Fibroblast of skin of abdomen (primary cell): ENCODE data around the gene SPIB.
"Not testable (repeated sequence)": the region's sequence is repeated elsewhere in the genome, so short reads cannot be mapped to it uniquely, and the experiment has no call there.

Experiments
- DNase-seq: peaks from one replicate; pipeline ENCODE4 v3.0.0-alpha.2; 2013

SPIB gene

DNA sequence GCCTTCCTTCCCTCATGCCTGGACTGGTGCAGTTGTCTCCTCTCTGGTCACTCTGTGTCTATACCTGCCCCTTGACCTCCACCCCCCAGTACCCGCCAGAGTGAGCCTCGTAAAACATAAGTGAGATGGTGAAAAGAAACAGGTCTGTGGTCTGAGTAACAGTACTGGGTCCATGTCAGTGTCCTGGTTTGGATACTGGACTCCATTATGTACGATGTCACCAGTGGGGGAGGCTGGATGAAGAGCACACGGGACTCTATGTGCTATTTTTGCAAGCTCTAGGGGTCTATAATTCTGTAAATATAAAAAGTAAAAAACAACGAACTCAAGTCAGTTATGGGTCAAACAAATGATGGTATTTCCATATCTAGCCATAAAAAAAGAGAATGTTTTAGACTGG, 28.3 kb downstream of the SPIB start:
- DNase-seq: no peak

DNA sequence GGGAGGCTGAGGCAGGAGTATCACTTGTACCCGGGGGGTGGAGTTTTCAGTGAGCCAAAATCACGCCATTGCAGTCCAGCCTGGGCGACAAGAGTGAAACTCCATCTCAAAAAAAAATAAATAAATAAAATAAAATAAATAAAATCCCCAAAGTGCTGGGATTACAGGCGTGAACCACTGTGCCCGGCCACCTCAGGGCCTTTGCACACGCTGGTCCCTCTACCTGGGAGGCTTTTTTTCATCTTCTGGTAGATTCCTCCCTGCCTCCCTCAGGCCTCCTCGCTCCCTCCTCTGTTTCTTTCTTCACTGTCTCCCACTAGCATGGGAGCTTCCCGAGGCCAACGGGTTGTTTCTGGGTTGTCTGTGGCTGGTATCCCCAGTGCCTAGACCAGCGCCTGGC, 29.0 kb downstream of the SPIB start:
- DNase-seq: no peak

DNA sequence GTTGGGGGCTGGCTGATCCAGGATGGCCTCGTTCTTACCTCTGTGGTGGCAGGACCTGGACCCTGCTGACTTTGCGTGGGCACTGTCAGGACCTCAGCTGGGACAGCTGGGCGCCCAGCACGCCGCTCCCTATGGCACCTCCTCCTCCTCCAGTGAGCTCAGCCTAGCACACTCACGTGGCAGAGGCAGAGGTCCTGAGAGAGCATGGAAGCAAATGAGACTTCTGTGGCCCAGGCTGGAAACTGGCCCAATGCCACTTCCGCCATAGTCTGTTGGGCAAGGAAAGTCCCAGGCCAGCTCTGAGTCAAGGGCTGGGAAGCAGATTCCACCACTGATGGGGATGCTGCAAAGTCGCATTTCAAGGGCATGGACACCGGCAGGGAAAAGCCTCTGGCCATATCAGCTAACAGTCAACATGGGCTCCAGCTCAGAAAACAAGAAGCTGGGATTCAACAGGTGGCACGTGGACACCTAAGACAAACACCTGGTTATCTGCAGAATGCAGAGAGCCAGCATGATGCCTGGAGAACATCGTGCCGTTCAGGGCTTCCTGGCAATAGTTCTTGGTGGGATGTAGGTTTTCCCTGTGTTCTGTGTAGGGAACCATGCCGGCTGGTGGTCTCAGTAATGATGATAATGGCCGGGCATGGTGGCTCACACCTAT, 30.6 kb downstream of the SPIB start:
- no peak for DNase-seq

DNA sequence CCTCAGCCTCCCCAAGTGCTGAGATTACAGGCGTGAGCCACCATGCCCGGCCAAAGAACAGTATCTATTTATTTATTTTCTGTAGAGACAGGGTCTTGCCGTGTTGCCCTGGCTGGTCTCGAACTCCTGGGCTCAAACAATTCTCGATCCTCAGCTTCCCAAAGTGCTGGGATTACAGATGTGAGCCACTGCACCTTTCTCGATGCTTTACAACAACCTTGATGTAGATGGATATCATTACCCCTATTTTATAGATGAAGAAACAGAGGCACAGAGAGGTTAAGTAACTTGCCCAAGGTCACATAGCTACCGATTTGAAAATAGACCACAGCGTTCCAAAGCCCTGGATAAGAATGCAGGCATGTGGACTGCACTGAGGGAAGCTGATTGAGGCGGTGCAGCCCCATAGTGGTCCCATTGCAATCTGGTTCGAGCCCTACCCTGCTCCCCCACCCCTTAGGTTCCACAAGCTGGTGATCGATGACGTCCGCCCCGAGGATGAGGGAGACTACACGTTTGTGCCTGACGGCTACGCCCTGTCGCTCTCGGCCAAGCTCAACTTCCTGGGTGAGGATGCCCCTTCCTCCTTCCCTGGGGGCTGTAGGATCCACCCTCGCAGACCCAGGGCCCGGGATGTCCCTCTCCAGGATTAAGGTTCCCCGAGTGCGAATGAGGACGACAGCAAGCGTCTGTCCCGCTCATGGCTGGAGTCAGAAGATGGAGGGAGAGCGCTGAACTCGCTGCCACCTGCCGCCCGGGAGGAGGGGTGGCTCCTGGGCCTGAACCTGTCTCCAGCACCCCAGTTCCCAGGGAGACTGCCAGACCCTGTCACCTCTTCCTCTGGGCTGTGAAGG, 31.9 kb downstream of the SPIB start:
- DNase-seq: no peak

DNA sequence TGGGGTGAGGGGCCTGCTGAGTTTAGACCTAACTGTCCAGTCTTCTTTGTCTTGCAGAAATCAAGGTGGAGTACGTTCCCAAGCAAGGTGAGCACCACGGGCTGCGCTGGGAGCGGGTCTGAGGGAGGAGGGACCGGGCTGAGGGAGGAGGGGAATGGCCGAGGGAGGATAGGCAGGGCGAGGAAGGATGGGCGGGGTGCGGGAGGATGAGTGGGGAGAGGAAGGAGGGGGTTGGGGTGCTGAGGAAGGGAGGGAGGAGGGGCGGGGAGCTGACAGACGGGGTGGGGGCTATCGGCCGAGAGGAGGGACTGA, 32.4 kb downstream of the SPIB start:
- DNase-seq: no peak

DNA sequence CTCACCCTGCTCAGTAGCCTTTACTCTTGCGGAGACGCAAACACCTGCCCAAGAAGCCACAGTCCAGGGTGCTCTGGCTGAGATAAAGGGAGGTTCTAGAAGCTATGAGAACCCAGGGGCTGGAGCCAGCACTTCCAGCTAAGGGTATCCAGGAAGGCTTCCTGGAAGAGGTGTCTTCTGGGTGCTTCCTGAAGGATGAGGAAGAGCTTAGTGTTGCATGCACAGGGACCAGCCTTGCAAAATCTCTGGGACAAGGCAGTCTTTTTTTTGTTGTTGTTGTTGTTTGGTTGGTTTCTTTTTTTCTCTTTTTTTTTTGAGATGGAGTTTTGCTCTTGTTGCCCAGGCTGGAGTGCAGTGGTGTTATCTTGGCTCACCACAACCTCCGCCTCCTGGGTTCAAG, 34.5 kb downstream of the SPIB start:
- no peak for DNase-seq

DNA sequence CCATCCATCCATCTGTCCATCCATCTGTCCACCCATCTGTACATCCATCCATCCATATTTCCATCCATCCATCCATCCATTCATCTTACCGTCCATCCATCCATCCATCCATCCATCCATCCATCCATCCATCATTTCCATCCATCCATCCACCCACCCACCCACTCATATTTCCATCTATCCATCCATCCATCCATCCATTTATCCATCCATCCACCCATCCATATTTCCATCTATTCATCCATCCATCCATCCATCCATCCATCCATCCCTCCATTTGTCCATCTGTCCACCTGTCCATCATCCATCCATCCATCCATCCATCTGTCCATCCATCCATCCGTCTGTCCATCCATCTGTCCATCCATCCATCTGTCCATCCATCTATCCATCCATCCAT, 37.3 kb downstream of the SPIB start:
- no peak for DNase-seq

DNA sequence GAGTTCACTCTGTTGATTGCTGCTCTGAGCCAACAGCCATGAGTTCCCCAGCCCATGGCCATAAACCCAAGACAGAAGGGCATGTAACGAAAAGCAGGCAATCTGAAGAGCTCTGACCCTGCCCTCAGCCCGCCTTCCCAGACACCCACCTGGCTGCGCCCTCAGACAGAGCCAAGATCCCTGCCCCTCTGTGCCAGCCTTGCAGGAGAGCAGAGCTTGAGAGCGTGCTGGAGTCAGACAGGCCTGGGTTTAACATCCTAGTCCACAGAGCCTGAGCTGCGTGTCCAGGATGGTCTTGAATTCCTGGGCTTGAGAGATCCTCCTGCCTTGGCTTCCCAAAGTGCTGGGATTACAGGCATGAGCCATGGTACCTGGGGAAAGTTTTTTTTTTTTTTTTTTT, 38.6 kb downstream of the SPIB start:
- no peak for DNase-seq

DNA sequence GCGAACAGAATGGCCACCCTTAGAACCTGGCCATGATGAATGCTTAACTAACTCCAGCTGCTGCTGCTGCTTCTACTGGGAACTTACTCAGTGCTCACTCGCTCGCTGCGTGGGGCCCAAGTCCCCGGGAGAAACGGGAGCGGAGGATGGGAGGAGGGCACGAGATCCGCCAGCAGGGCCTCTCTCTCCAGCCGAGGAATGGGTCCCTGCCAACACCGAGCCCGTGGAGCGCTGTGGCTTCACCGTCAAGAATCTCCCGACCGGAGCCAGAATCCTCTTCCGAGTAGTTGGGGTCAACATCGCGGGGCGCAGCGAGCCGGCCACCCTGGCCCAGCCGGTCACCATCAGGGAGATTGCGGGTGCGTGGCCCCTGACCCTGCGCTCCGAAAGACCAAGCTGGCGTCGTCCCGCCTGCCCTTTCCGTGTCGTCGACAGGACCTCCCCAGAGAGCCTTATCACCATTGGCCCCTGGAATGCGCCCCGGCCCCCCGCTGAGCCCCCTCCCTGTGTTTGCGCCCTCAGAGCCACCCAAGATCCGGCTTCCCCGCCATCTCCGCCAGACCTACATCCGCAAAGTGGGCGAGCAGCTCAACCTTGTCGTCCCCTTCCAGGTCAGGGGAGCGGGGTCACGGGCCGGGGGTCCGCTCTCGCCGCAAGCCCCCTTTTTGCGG, 39.8 kb downstream of the SPIB start:
- DNase-seq: peak; percentile 23

DNA sequence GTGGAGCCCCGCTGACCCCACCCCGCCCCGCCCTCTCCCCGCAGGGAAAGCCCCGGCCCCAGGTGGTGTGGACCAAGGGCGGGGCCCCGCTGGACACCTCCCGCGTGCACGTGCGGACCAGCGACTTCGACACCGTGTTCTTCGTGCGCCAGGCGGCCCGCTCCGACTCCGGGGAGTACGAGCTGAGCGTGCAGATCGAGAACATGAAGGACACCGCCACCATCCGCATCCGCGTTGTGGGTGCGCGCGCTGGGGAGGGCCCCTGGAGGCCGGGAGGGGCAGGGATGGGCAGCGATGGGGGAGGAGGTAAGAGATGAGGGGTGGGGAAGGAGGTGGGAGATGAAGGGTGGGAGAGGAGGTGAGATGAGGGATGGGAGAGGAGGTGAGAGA, 40.3 kb downstream of the SPIB start:
- no peak for DNase-seq

DNA sequence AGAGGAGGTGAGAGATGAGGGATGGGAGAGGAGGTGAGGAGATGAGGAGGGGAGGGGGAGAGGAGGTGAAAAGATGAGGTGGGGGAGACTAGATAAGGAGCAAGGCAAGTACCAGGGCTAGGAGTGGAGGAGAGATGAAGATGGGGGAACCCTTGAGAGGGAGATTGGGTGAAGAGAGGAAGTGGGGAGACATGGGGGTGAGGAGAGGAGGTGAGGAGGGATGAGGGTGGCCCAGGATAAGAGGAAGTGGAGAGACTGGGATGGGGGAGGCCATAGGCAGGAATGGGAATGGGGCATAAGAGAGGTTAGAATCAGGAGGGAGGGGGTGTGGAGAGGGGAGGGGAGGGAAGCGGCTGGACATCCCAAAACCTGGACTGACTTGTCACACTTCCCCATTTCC, 40.9 kb downstream of the SPIB start:
- no peak for DNase-seq

DNA sequence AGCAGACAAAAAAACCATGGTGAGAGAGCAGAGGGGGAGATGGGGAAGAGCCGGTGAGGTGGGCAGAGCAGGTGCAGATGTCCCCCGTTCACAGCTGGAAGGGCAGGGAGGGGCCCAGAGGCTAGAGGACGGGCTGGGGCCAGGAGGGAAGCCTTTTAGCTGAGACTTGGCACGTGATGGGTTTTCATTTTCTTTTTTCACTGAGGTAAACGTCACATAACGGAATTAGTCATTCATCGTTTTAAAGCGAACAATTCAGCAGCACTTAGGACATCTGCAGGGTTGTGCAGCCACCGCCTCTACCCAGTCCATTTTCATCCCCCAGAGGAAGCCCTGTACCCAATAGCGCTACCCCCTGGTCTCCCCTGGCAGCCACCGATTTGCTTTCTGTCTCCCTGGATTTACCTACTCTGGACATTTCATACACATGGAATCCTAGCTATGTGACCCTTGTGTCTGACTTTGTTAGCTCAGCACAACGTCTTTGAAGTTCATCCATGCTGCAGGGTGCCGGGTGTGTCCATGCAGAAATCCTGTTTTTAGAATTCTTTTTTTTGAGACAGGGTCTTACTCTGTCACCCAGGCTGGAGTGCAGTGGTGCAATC, 41.5 kb downstream of the SPIB start:
- peak; percentile 22 for DNase-seq

DNA sequence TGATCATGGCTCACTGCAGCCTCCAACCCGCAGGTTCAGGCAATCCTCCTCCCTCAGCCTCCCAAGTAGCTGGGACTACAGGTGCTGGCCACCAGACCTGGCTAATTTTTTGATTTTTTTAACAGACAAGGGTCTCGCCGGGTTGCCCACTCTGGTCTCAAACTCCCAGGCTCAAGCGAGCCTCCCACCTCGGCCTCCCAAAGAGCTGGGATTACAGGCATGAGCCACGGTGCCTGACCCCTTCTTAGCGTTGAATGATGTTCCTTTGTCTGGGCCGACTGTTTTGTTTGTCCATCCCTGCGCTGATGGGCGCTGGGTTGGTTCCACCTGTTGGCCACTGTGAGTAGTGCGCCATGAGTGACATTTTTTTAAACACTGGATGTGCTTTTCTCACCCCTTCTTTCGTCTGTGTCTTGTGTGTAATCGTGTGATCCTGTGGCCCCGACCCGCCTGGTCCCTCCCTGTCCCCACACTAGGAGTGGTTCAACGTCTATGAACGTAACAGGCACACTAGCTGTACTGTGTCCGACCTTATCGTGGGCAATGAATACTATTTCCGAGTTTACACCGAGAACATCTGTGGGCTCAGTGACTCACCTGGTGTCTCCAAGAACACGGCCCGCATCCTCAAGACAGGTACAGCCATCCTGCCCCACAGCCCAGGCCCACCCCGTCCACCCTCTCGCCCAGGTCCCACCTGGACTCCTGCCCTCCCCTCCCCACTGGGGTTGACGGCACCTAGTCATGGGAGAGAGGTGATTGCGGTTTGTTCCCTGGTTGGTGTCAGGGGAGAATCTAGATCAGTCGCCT, 42.5 kb downstream of the SPIB start:
- peak; percentile 56 for DNase-seq

DNA sequence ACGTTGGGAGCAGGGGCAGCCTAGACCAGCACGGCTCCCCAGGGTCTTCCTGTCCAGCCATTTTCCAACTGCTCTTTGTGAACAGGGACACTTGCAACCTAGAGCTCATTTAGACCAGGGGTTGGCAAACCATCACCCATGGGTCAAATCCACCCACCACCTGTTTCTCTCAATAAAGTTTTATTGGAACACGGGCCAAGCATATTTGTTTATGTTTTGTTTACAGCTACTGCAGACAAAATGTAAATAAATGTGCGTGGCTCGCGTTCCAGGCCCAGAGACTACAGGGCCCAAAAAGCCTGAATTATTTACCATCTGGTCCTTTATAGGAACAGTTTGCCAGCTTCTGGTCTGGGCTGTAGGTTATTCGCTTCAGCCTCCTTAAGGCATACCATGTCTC, 44.2 kb downstream of the SPIB start:
- no peak for DNase-seq

DNA sequence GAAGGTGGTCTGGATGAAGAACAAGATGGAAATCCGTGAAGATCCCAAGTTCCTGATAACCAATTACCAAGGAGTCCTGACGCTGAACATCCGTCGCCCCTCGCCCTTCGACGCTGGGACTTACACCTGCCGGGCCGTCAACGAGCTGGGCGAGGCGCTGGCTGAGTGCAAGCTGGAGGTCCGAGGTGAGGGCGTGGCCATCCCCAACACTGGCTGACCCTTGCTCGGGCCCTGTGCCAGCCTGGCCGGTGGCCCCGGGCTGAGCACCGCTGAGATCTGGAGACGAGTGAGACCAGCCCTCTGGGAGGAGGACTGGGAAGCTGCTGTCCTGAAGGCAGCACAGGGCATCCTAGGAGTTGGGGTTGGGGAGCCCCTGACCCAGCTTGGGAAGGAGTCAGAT, 45.6 kb downstream of the SPIB start:
- no peak for DNase-seq

DNA sequence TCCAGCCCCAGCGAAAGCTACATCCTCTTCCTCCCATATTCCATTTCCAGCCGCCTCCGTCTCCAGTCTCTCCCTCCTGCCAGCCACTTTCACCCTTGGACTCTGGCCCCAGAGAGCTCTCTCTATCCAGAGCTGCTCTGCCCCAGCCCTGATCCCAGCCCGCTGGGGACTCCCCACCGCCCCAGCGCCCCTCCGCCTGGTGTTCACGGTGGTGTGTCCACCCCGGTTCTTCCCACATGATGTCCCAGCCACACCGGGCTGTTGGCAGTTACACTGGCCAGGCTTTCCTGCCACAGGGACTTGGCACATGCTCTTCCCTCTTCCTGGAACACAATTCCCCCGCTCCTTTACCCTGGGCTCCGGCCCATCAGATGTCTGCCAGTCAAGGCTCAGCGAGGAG, 46.3 kb downstream of the SPIB start:
- DNase-seq: no peak

DNA sequence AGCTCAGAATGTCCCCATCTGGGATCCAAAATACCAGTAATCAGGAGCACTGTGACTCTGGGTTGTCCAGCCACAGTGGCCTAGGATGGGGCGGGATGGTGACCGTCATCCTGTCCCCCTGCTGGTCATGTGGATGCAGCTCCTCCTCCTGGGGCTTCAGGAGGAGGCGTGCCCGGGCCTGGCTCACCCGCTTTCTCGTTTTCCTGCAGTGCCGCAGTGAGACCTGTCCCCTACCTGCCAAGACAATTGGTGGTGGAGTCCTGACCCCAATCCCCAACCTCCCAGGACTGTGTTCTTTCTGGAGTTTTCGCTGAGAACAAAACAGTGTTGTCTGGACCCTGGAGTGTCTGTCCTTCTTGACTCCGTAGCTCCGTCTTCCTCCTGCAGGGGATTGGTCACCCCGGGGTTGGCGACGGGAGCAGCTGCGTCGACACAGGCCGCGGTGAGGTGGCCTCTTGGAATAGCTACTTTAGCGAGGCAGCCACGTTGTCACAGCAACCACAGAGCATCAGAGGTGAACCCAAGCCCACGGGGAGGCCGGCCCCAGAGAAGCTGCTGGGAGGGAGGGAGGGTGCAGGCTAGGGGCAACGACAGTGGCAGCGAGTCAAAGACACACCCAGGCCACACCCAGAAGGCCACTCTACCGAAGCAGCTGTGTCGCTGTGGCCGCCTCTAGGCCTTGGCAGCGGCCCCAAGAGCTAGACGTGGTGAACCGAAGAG, 47.4 kb downstream of the SPIB start:
- DNase-seq: no peak

DNA sequence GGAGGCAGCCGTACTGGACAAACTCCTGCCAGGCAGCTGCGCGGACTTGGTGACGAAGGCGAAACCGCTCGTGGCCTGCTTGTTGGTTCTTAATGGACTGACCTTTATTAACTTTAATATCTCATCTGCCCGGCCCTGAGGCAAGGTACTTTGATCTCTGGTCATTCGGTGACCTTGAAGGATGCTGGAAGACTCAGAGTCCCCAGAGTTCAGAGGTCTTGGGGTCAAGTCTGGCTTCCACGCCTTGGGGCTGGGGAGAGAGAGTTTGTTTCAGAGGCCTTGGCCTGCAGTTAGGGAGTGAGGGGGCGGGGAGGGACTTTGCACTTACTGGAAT, 47.9 kb downstream of the SPIB start:
- no peak for DNase-seq

DNA sequence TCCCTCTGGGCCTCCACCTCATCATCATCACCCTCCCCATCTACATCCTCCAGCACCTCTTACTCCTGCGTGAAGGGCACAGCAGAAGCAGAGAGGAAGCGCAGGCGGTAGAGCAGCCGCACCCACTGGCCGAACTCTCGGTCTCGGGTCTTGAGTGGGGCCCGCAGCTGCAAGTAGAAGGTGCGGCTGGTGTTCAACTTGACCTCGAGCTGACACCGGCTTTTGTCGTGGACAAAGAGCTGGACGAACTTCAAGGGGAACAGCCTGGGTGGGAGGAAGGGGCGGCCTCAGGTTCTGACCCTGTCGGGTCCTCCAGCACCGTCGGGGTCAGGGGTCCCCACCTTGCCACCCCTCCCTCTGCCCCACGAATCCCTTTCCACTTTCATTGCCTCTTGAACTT, 48.8 kb downstream of the SPIB start:
- DNase-seq: no peak

DNA sequence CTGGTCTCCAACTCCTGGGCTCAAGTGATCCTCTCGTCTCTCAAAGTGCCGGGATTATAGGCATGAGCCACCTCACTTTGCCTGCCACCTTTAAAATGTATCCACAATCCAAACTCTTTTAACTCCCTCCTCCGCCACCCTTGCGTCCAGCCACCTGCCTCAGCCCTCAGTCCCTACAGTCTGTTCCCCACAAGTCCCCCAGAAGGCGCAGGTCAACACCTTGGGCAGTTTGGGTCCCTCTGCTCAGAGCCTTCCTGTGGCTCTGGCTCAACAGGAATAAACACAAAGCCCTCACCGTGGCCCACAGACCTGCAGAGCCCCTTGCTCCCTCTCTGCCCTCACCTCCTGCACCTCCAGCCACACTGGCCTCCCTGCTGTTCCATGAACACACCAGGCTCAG, 50.1 kb downstream of the SPIB start:
- no peak for DNase-seq

DNA sequence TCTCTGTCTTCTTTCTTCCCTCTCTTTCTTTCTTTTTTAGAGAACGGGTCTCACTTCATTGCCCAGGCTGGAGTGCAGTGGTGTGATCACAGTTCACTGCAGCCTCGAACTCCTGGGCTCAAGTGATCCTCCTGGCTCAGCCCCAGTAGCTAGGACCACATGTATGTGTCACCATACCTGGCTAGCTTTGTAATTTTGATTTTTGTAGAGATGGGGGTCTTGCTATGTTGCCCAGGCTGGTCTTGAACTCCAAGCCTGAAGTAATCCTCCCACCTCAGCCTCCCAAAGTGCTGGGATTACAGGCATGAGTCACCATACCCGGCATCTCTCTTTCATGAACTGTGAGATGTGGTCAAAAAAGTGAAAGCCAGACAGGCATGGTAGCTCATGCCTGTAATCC, 54.6 kb downstream of the SPIB start:
- DNase-seq: not testable (repeated sequence)

DNA sequence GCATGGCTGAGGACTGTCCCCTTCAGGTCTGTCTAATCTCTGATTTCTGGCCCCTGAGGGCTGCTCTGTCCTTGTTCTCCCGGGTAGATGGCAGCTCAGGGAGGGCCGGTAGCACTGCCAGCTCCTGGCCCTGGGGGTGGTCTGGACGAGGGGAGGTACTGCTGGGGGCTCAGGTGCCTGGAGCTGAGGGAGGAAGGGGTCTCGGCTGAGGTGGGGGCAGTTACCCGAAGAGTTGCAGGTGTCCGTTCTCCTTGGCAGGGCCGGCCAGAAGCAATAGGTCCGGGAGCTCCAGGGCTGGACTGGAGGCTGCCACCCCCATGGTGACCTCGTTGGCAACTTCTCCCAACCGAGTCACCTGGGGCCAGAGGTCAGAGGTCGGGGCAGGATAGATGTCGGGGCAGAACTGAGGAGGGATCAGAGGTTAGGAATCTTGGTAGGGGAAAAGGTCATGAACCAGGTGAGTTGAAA, 56.4 kb downstream of the SPIB start:
- DNase-seq: no peak
